Muscle layer of colon (tissue), 2 donors: ENCODE measurements around the gene PTBP3.
"Not testable (repeated sequence)": the region's sequence is repeated elsewhere in the genome, so short reads cannot be mapped to it uniquely, and the experiment has no call there.

ENCODE experiments used
- H3K27ac ChIP-seq: one replicate; pipeline ENCODE4 v1.7.0; 2013; ENCODE audit warnings: low read depth, mild to moderate bottlenecking, low read length, moderate library complexity
- H3K27me3 ChIP-seq, 2 donors: one replicate each; pipeline ENCODE4 v1.7.0; 2013; ENCODE audit warnings: low read length in 2 of 2, mild to moderate bottlenecking in 2 of 2; ENCODE audit not compliant: insufficient read depth in 2 of 2, control insufficient read depth in 1 of 2
- H3K36me3 ChIP-seq: one replicate; pipeline ENCODE4 v1.7.0; 2013; ENCODE audit warnings: mild to moderate bottlenecking, low read length; ENCODE audit not compliant: insufficient read depth
- H3K4me1 ChIP-seq: one replicate; pipeline ENCODE4 v1.7.0; 2013; ENCODE audit warnings: mild to moderate bottlenecking, low read length; ENCODE audit not compliant: insufficient read depth
- H3K4me3 ChIP-seq, 2 donors: one replicate each; pipeline ENCODE4 v1.7.0; 2013; ENCODE audit warnings: low read length in 2 of 2, low read depth in 1 of 2, mild to moderate bottlenecking in 1 of 2, moderate library complexity in 1 of 2
- H3K9ac ChIP-seq: one replicate; pipeline ENCODE4 v1.7.0; 2013; ENCODE audit warnings: low read length
- H3K9me3 ChIP-seq: one replicate; pipeline ENCODE4 v1.7.0; 2013; ENCODE audit warnings: mild to moderate bottlenecking, low read length
- donor health status: abdominal sarcoma.
- donor health status: Adenocarcinoma of cecum.

The PTBP3 gene

GRCh38 chr9:112193572-112194288 is 139.7 kb downstream of the PTBP3 start:
- Histone ChIP-seq H3K4me3 (no peak overlapping the region), H3K36me3 (no peaks in the 10 kb centered on the region), H3K9ac (no peak overlapping the region), H3K27me3 (no peaks in the 10 kb centered on the region), H3K27ac (no peak overlapping the region), H3K4me1 (no peaks in the 10 kb centered on the region), H3K9me3 (no peaks in the 10 kb centered on the region)

GRCh38 chr9:112190320-112190719 is 143.1 kb downstream of the PTBP3 start:
- H3K27ac ChIP-seq, H3K9me3 ChIP-seq, H3K27me3 ChIP-seq, H3K4me3 ChIP-seq, H3K36me3 ChIP-seq, H3K9ac ChIP-seq, H3K4me1 ChIP-seq: not testable (repeated sequence)

- no peaks in the 10 kb centered on the region for H3K4me1 ChIP-seq
- H3K9me3 ChIP-seq = no peaks in the 10 kb centered on the region
- no peaks in the 10 kb centered on the region for H3K27me3 ChIP-seq
- no peaks in the 10 kb centered on the region for H3K36me3 ChIP-seq
- no peak overlapping the region for H3K27ac ChIP-seq
- H3K9ac ChIP-seq = no peak overlapping the region
- H3K4me3 ChIP-seq = no peak overlapping the region
Measured at GRCh38 chr9:112188884-112189283, 144.5 kb downstream of the PTBP3 start.

- Histone ChIP-seq H3K9me3 (no peaks in the 10 kb centered on the region), H3K4me1 (no peaks in the 10 kb centered on the region), H3K27ac (no peak overlapping the region), H3K9ac (no peak overlapping the region), H3K27me3 (no peaks in the 10 kb centered on the region), H3K36me3 (no peaks in the 10 kb centered on the region), H3K4me3 (no peak overlapping the region)
Measured at GRCh38 chr9:112187404-112187803, 146.0 kb downstream of the PTBP3 start.

- Histone ChIP-seq H3K9ac (no peak overlapping the region), H3K36me3 (no peaks in the 10 kb centered on the region), H3K4me1 (no peaks in the 10 kb centered on the region), H3K27me3 (no peaks in the 10 kb centered on the region), H3K27ac (no peak overlapping the region), H3K9me3 (no peaks in the 10 kb centered on the region), H3K4me3 (no peak overlapping the region)
Measured at GRCh38 chr9:112186695-112187094, 146.7 kb downstream of the PTBP3 start.

- Histone ChIP-seq H3K36me3 (no peaks in the 10 kb centered on the region), H3K27me3 (no peaks in the 10 kb centered on the region), H3K27ac (no peak overlapping the region)
Measured at GRCh38 chr9:112184946-112185345, 148.5 kb downstream of the PTBP3 start.

GRCh38 chr9:112184221-112184620 is 149.2 kb downstream of the PTBP3 start:
- Histone ChIP-seq H3K27me3 (no peaks in the 10 kb centered on the region), H3K4me3 (no peak overlapping the region), H3K36me3 (no peaks in the 10 kb centered on the region), H3K4me1 (no peaks in the 10 kb centered on the region), H3K27ac (no peak overlapping the region), H3K9ac (no peak overlapping the region), H3K9me3 (no peaks in the 10 kb centered on the region)

More at GRCh38 chr9:112184946-112185345, 148.5 kb downstream of the PTBP3 start:
- Histone ChIP-seq H3K9me3 (no peaks in the 10 kb centered on the region), H3K9ac (no peak overlapping the region), H3K4me3 (no peak overlapping the region), H3K4me1 (no peaks in the 10 kb centered on the region)

GRCh38 chr9:112180387-112180881 is 153.0 kb downstream of the PTBP3 start:
- Histone ChIP-seq H3K27me3 (no peaks in the 10 kb centered on the region), H3K36me3 (no peaks in the 10 kb centered on the region), H3K4me3 (no peak overlapping the region), H3K4me1 (no peaks in the 10 kb centered on the region), H3K9ac (no peak overlapping the region), H3K9me3 (no peaks in the 10 kb centered on the region), H3K27ac (no peak overlapping the region)

- no peaks in the 10 kb centered on the region for H3K4me1 ChIP-seq
- H3K9me3 ChIP-seq = no peaks in the 10 kb centered on the region
Measured at GRCh38 chr9:112179816-112180215, 153.6 kb downstream of the PTBP3 start.

GRCh38 chr9:112176524-112176923 is 156.9 kb downstream of the PTBP3 start:
- no peak overlapping the region for H3K4me3 ChIP-seq

More at GRCh38 chr9:112179816-112180215, 153.6 kb downstream of the PTBP3 start:
- Histone ChIP-seq H3K9ac (no peak overlapping the region), H3K27ac (no peak overlapping the region), H3K27me3 (no peaks in the 10 kb centered on the region), H3K4me3 (no peak overlapping the region), H3K36me3 (no peaks in the 10 kb centered on the region)

GRCh38 chr9:112175796-112176315 is 157.6 kb downstream of the PTBP3 start:
- Histone ChIP-seq H3K9ac (no peak overlapping the region), H3K27me3 (no peaks in the 10 kb centered on the region), H3K27ac (no peak overlapping the region), H3K4me1 (peaks cover 4% of the 10 kb centered on the region), H3K36me3 (no peaks in the 10 kb centered on the region), H3K4me3 (peak overlapping the region in 1 of 2 donors; percentile 49), H3K9me3 (no peaks in the 10 kb centered on the region)

More at GRCh38 chr9:112176524-112176923, 156.9 kb downstream of the PTBP3 start:
- Histone ChIP-seq H3K9ac (no peak overlapping the region), H3K36me3 (no peaks in the 10 kb centered on the region), H3K27me3 (no peaks in the 10 kb centered on the region), H3K27ac (no peak overlapping the region), H3K9me3 (no peaks in the 10 kb centered on the region), H3K4me1 (peaks cover 4% of the 10 kb centered on the region)
